HCT116 (cell line): ENCODE results near the gene PHB1. TPM values are rescaled to one million over a fixed set of nuclear protein-coding genes. Genes with fewer than 3 reads are reported as not detected.

Source experiments
- ATAC-seq: fragments of 200-7000 bp; cut with Tn5 transposase; 2 replicates; pipeline ENCODE4 v1.9.1; 2020; ENCODE audit warnings: mild to moderate bottlenecking, moderate library complexity
- BruUV-seq: library from RNA; stranded (reverse); fragments of 400-500 nt; replicated peaks from 2 replicates; lab custom pipeline; 2021; lab: Mats Ljungman, UMichigan
- CTCF ChIA-PET: fragments of 300-600 bp; sonication (Branson Sonifier 250); formaldehyde crosslinking; loops from one replicate; lab custom pipeline; 2021; ENCODE audit warnings: antibody characterized with exemption; lab: Charles Lee
- POLR2A ChIA-PET: fragments of 300-600, 350-600 bp; sonication (Branson Sonifier 250); formaldehyde crosslinking; loops from one replicate; lab custom pipeline; 2021; ENCODE audit warnings: antibody characterized with exemption; lab: Charles Lee
- RAD21 ChIA-PET, 2 experiments: fragments of 300-600 bp; sonication (Branson Sonifier 250); formaldehyde crosslinking; loops; one replicate each; lab custom pipeline; 2023; ENCODE audit warnings: low total read pairs in 2 of 2; ENCODE audit not compliant: uncharacterized antibody in 2 of 2, unreplicated experiment in 2 of 2, low non-redundant PET in 1 of 2; lab: Charles Lee
- DNase-seq: peaks from one replicate; pipeline ENCODE4 v3.0.0-alpha.2; 2010; ENCODE audit warnings: low read depth, low spot score
- H2AFZ ChIP-seq: fragments of 200-600 bp; shearing (Covaris generic), sonication (generic); 2 replicates; pipeline ENCODE4 v1.6.1; 2017; ENCODE audit warnings: low read depth, mixed run types, mixed read lengths, antibody characterized with exemption, low read length; ENCODE audit not compliant: poor library complexity, severe bottlenecking
- H3K27ac ChIP-seq: 2 replicates; pipeline ENCODE4 v1.5.1; 2012; ENCODE audit warnings: low read depth, low read length
- H3K27me3 ChIP-seq: fragments of 200-600 bp; sonication (generic); 2 replicates; pipeline ENCODE4 v1.6.1; 2016; ENCODE audit warnings: mixed run types, low read length, mixed read lengths; ENCODE audit not compliant: insufficient read depth
- H3K36me3 ChIP-seq, 2 experiments: fragments of 200-500 bp in 1 of 2; fragments of 200-600 bp in 1 of 2; sonication (Bioruptor generic) in 1 of 2; sonication (generic) in 1 of 2; 2 replicates each; pipeline versions ENCODE4 v1.5.1 to v1.6.1; 2014 to 2016; ENCODE audit warnings: low read length in 2 of 2, inconsistent platforms in 1 of 2, mixed read lengths in 1 of 2, mixed run types in 1 of 2; ENCODE audit not compliant: insufficient read depth in 2 of 2, control insufficient read depth in 1 of 2
- H3K4me1 ChIP-seq, 2 experiments: fragments of 200-600 bp in 1 of 2; sonication (generic) in 1 of 2; 2 replicates each; pipeline versions ENCODE4 v1.5.1 to v1.6.1; 2012 to 2017; ENCODE audit warnings: low read length in 2 of 2, inconsistent platforms in 1 of 2, mild to moderate bottlenecking in 1 of 2, mixed read lengths in 1 of 2, mixed run types in 1 of 2, moderate library complexity in 1 of 2; ENCODE audit not compliant: insufficient read depth in 2 of 2, control insufficient read depth in 1 of 2
- H3K4me2 ChIP-seq: fragments of 200-600 bp; sonication (generic); 2 replicates; pipeline ENCODE4 v1.6.1; 2017; ENCODE audit warnings: mixed run types, low read length, mixed read lengths
- H3K4me3 ChIP-seq, 2 experiments: fragments of 200-600 bp in 1 of 2; sonication (generic) in 1 of 2; replicated peaks in 1 of 2; 2 replicates each; pipeline ENCODE4 v1.5.1; 2011 to 2016; ENCODE audit warnings: low read length in 2 of 2, control low read depth in 1 of 2, low read depth in 1 of 2, mild to moderate bottlenecking in 1 of 2, mixed read lengths in 1 of 2, mixed run types in 1 of 2
- H3K79me2 ChIP-seq: fragments of 200-600 bp; sonication (generic); 2 replicates; pipeline ENCODE4 v1.6.1; 2017; ENCODE audit warnings: mild to moderate bottlenecking, mixed run types, low read length, moderate library complexity, mixed read lengths; ENCODE audit not compliant: insufficient read depth
- H3K9ac ChIP-seq: fragments of 200-600 bp; sonication (generic); 2 replicates; pipeline ENCODE4 v1.6.1; 2016; ENCODE audit warnings: low read length, mixed read lengths
- H3K9me2 ChIP-seq: fragments of 200-600 bp; sonication (generic), shearing (Covaris generic); 2 replicates; pipeline ENCODE4 v1.6.1; 2017; ENCODE audit warnings: mixed run types, mild to moderate bottlenecking, moderate library complexity; ENCODE audit not compliant: insufficient read depth
- H3K9me3 ChIP-seq, 2 experiments: fragments of 200-500 bp in 1 of 2; fragments of 200-600 bp in 1 of 2; sonication (Bioruptor generic) in 1 of 2; sonication (generic) in 1 of 2; 2 replicates each; pipeline ENCODE4 v1.6.1; 2014 to 2017; ENCODE audit warnings: low read length in 2 of 2, mixed read lengths in 2 of 2, inconsistent platforms in 1 of 2, low read depth in 1 of 2, mild to moderate bottlenecking in 1 of 2, mixed run types in 1 of 2, moderate library complexity in 1 of 2; ENCODE audit not compliant: control insufficient read depth in 1 of 2, insufficient read depth in 1 of 2
- H4K20me1 ChIP-seq: fragments of 200-600 bp; sonication (generic), shearing (Covaris generic); 2 replicates; pipeline ENCODE4 v1.6.1; 2017; ENCODE audit warnings: mixed run types, mild to moderate bottlenecking, moderate library complexity; ENCODE audit not compliant: insufficient read depth
- ATF3 ChIP-seq: IDR thresholded peaks from 2 replicates; pipeline ENCODE4 v1.6.1; 2012
- CBX3 ChIP-seq: IDR thresholded peaks from 2 replicates; pipeline ENCODE4 v1.6.1; 2012; ENCODE audit warnings: low read depth
- CEBPB ChIP-seq: IDR thresholded peaks from 2 replicates; pipeline ENCODE4 v1.6.1; 2012; ENCODE audit warnings: low read depth
- CTCF ChIP-seq, 3 experiments: fragments of 200-600 bp in 1 of 3; sonication (generic) in 1 of 3; IDR thresholded peaks in 2 of 3; conservative IDR thresholded peaks in 1 of 3; 2 replicates each; pipeline ENCODE4 v1.5.1; 2012 to 2017; ENCODE audit warnings: low read depth in 2 of 3, low read length in 2 of 3, antibody characterized with exemption in 1 of 3, borderline replicate concordance in 1 of 3, control low read depth in 1 of 3, mild to moderate bottlenecking in 1 of 3, mixed read lengths in 1 of 3, mixed run types in 1 of 3, moderate library complexity in 1 of 3; ENCODE audit not compliant: insufficient read depth in 1 of 3
- EGR1 ChIP-seq: IDR thresholded peaks from 2 replicates; pipeline ENCODE4 v1.6.1; 2012; ENCODE audit warnings: low read depth
- EZH2 ChIP-seq: fragments of 200-600 bp; sonication (generic); IDR thresholded peaks from 2 replicates; pipeline ENCODE4 v1.6.1; 2017; ENCODE audit warnings: antibody characterized with exemption, mixed run types
- JUND ChIP-seq: IDR thresholded peaks from 2 replicates; pipeline ENCODE4 v1.6.1; 2012
- POLR2A ChIP-seq: IDR thresholded peaks from 2 replicates; pipeline ENCODE4 v1.7.0; 2011; ENCODE audit warnings: borderline replicate concordance; ENCODE audit not compliant: insufficient read depth, insufficient read length; ENCODE audit errors: extremely low read depth
- POLR2AphosphoS5 ChIP-seq: IDR thresholded peaks from 2 replicates; pipeline ENCODE4 v1.6.1; 2011; ENCODE audit warnings: mild to moderate bottlenecking, low read depth, low read length, moderate library complexity
- RAD21 ChIP-seq: IDR thresholded peaks from 2 replicates; pipeline ENCODE4 v1.6.1; 2012; ENCODE audit warnings: low read depth, mild to moderate bottlenecking
- REST ChIP-seq: IDR thresholded peaks from 2 replicates; pipeline ENCODE4 v1.6.1; 2012; ENCODE audit warnings: low read depth
- SIN3A ChIP-seq: IDR thresholded peaks from 2 replicates; pipeline ENCODE4 v1.6.1; 2012; ENCODE audit warnings: low read depth
- SRF ChIP-seq: IDR thresholded peaks from 2 replicates; pipeline ENCODE4 v1.6.1; 2012; ENCODE audit warnings: low read depth
- TCF7L2 ChIP-seq: IDR thresholded peaks from 2 replicates; pipeline ENCODE4 v1.7.0; 2011; ENCODE audit warnings: borderline replicate concordance, inconsistent platforms; ENCODE audit not compliant: insufficient read depth, insufficient read length; ENCODE audit errors: extremely low read depth
- YY1 ChIP-seq: IDR thresholded peaks from 2 replicates; pipeline ENCODE4 v1.6.1; 2011; ENCODE audit warnings: low read length, low read depth, moderate library complexity, mild to moderate bottlenecking; ENCODE audit not compliant: insufficient replicate concordance; ENCODE audit errors: extremely low read depth
- ZBTB33 ChIP-seq: IDR thresholded peaks from 2 replicates; pipeline ENCODE4 v1.6.1; 2011; ENCODE audit warnings: mild to moderate bottlenecking, low read length, moderate library complexity; ENCODE audit not compliant: insufficient replicate concordance; ENCODE audit errors: extremely low read depth
- ZFX ChIP-seq: fragments of 450-650 bp; IDR thresholded peaks from 2 replicates; pipeline ENCODE4 v1.6.1; 2017
- ZNF274 ChIP-seq: fragments of 200-500 bp; sonication (Bioruptor generic); IDR thresholded peaks from 2 replicates; pipeline ENCODE4 v1.6.1; 2014; ENCODE audit warnings: mild to moderate bottlenecking, low read depth, low read length, inconsistent platforms
- intact Hi-C: fragments of 100-400 bp; cut with micrococcal nuclease; formaldehyde crosslinking; loops from 2 replicates; pipeline ENCODE4 v1.10.0; 2022
- total RNA-seq: library from RNA; stranded (reverse); gene quantifications from one replicate; pipeline ENCODE4 v1.2.1, GENCODE V29; 2021; ENCODE audit not compliant: unreplicated experiment

The PHB1 gene
- total RNA-seq, 1 experiment from 2014 or later: 534 TPM

- no peak for TF ChIP-seq YY1
- no peak for TF ChIP-seq CBX3
- TF ChIP-seq EGR1: no peak
- TF ChIP-seq REST: no peak
- TF ChIP-seq RAD21: no peak
- TF ChIP-seq ZFX: no peak
- no peak for TF ChIP-seq CEBPB
- TF ChIP-seq SIN3A: no peak
- no peak for TF ChIP-seq CTCF (IDR thresholded peaks at IDR 0.05 in 2 of 3, conservative IDR thresholded peaks at IDR 0.05 in 1 of 3; ENCODE audit: borderline replicate concordance in 1 of 3, insufficient read depth in 1 of 3, low read depth in 2 of 3, low read length in 2 of 3)
- no peak for TF ChIP-seq POLR2A
- TF ChIP-seq JUND: no peak
- no peak for TF ChIP-seq ATF3
- no peak for TF ChIP-seq EZH2
- TF ChIP-seq SRF: no peak
- no peak for TF ChIP-seq ZBTB33
- TF ChIP-seq ZNF274: no peak
- TF ChIP-seq TCF7L2: no peak
- TF ChIP-seq POLR2AphosphoS5: no peak
- TF ChIP-seq, all 23 proteins: peak for 0
- POLR2A ChIA-PET: no interaction called here
- BruUV-seq: no TSS peak
Observed at GRCh38 chr17:49456183-49456965, 41.7 kb upstream of the PHB1 start.

More at GRCh38 chr17:49456183-49456965, 41.7 kb upstream of the PHB1 start:
- Histone ChIP-seq H3K36me3 (no peaks in the 10 kb centered on the region), H3K9me2 (no peaks in the 10 kb centered on the region), H3K4me2 (no peak overlapping the region), H3K4me3 (no peak overlapping the region), H3K4me1 (peaks cover 5 to 20% of the 10 kb centered on the region in 2 experiments; a peak in 3 of 4 replicates), H3K79me2 (no peaks in the 10 kb centered on the region), H3K27me3 (peaks cover 40% of the 10 kb centered on the region; the same call in 1 of the 2 replicates), H3K27ac (no peak overlapping the region), H3K9me3 (no peaks in the 10 kb centered on the region), H4K20me1 (no peaks in the 10 kb centered on the region), H3K9ac (no peak overlapping the region), H2AFZ (no peak overlapping the region)
- ATAC-seq: no peak
- intact Hi-C loops: no loop called here
- RAD21 ChIA-PET: no interaction called here
- no peak for DNase-seq
- CTCF ChIA-PET: no interaction called here
